K562 (cell line): ENCODE data around the gene GNPTAB. TPM values are rescaled to one million over a fixed set of nuclear protein-coding genes. Genes with fewer than 3 reads are reported as not detected.

Source experiments
- ATAC-seq: fragments of 200-7000 bp; cut with Tn5 transposase; 3 replicates; pipeline ENCODE4 v1.9.1; 2020; ENCODE audit warnings: moderate library complexity
- BruUV-seq: library from RNA; stranded (reverse); fragments of 400-500 nt; replicated peaks from 2 replicates; lab custom pipeline; 2021; lab: Mats Ljungman, UMichigan
- CTCF ChIA-PET: fragments of 300-600 bp; formaldehyde crosslinking; extraction: SDS; loops from one replicate; lab custom pipeline; 2021; ENCODE audit warnings: low intra/inter-chr PET ratio; lab: Yijun Ruan, JAX
- POLR2A ChIA-PET: fragments of 300-600, 350-650 bp; sonication (Branson Sonifier 250); formaldehyde crosslinking; extraction: SDS; loops from one replicate; lab custom pipeline; 2021; ENCODE audit warnings: antibody characterized with exemption, inconsistent platforms; lab: Yijun Ruan, JAX
- DNase-seq, 4 experiments: peaks; one replicate each; pipeline versions ENCODE4 v3.0.0 to v3.0.0-alpha.2; 2011 to 2018; ENCODE audit warnings: low spot score in 3 of 4, mixed read lengths in 3 of 4; ENCODE audit errors: extremely low read depth in 1 of 4
- FAIRE-seq: peaks from 2 replicates; lab custom pipeline; 2011; peaks lifted over from hg19 to GRCh38; lab: Jason Lieb, UNC
- H2AFZ ChIP-seq: 2 replicates; pipeline ENCODE4 v1.6.0; 2011; ENCODE audit warnings: low read depth, low read length, control low read depth, inconsistent platforms
- H3K27ac ChIP-seq: fragments of 200-600 bp; 3 replicates; pipeline ENCODE4 v1.8.0; 2011; ENCODE audit warnings: low read depth, mild to moderate bottlenecking, control low read depth, inconsistent platforms, low read length, moderate library complexity, mixed read lengths; ENCODE audit errors: extremely low read depth
- H3K27me3 ChIP-seq, 2 experiments: fragments of 300-600 bp in 1 of 2; 2 replicates in 1 of 2; 3 replicates in 1 of 2; pipeline versions ENCODE4 v1.6.0 to v1.8.0; 2011; ENCODE audit warnings: inconsistent platforms in 2 of 2, low read length in 2 of 2, mild to moderate bottlenecking in 1 of 2, mixed read lengths in 1 of 2, moderate library complexity in 1 of 2; ENCODE audit not compliant: control insufficient read depth in 2 of 2, insufficient read depth in 2 of 2
- H3K36me3 ChIP-seq: fragments of 300-600 bp; 3 replicates; pipeline ENCODE4 v1.8.0; 2011; ENCODE audit warnings: mild to moderate bottlenecking, low read length, inconsistent platforms; ENCODE audit not compliant: control insufficient read depth, insufficient read depth
- H3K4me1 ChIP-seq, 2 experiments: fragments of 200-600 bp in 1 of 2; replicated peaks in 1 of 2; 2 replicates in 1 of 2; 3 replicates in 1 of 2; pipeline versions ENCODE4 v1.5.1 to v1.8.0; 2011; ENCODE audit warnings: inconsistent platforms in 2 of 2, low read length in 2 of 2, mild to moderate bottlenecking in 1 of 2, mixed read lengths in 1 of 2, moderate library complexity in 1 of 2; ENCODE audit not compliant: control insufficient read depth in 2 of 2, insufficient read depth in 2 of 2
- H3K4me2 ChIP-seq: 2 replicates; pipeline ENCODE4 v1.6.1; 2011; ENCODE audit warnings: low read length, control low read depth, inconsistent platforms, mixed read lengths; ENCODE audit not compliant: insufficient read depth
- H3K4me3 ChIP-seq: fragments of 200-600 bp; sonication (generic), shearing (Covaris generic); 2 replicates; pipeline ENCODE4 v1.5.1; 2016; ENCODE audit warnings: control low read depth, inconsistent platforms
- H3K79me2 ChIP-seq: fragments of 200-600 bp; 3 replicates; pipeline ENCODE4 v1.8.0; 2011; ENCODE audit warnings: low read length, inconsistent platforms; ENCODE audit not compliant: control insufficient read depth, insufficient read depth
- H3K9ac ChIP-seq, 2 experiments: 2 replicates each; pipeline versions ENCODE4 v1.6.0 to v1.6.1; 2011; ENCODE audit warnings: low read depth in 2 of 2, low read length in 2 of 2, control low read depth in 1 of 2, inconsistent platforms in 1 of 2, mild to moderate bottlenecking in 1 of 2, mixed read lengths in 1 of 2; ENCODE audit not compliant: insufficient read depth in 1 of 2
- H3K9me1 ChIP-seq: one replicate; pipeline ENCODE4 v1.6.0; 2011; ENCODE audit warnings: inconsistent platforms, mild to moderate bottlenecking, low read length, moderate library complexity; ENCODE audit not compliant: control insufficient read depth, insufficient read depth
- H3K9me3 ChIP-seq: replicated peaks from 2 replicates; pipeline ENCODE4 v1.5.1; 2011; ENCODE audit warnings: low read depth, low read length, inconsistent platforms; ENCODE audit not compliant: control insufficient read depth, insufficient read depth
- H4K20me1 ChIP-seq: replicated peaks from 2 replicates; pipeline ENCODE4 v1.6.1; 2011; ENCODE audit warnings: low read length, inconsistent platforms, mixed read lengths; ENCODE audit not compliant: control insufficient read depth, insufficient read depth
- CHD4 ChIP-seq: fragments of 200-600 bp; sonication (generic); IDR thresholded peaks from 3 replicates; pipeline ENCODE4 v1.6.1; 2012; ENCODE audit warnings: low read depth, mild to moderate bottlenecking, mixed read lengths, low read length, inconsistent platforms; ENCODE audit not compliant: insufficient read depth, insufficient replicate concordance, poor library complexity, severe bottlenecking
- CLOCK ChIP-seq: fragments of 250-450 bp; sonication (Bioruptor Pico); IDR thresholded peaks from 2 replicates; pipeline ENCODE4 v1.4.0; 2020; ENCODE audit warnings: mild to moderate bottlenecking, moderate library complexity, borderline replicate concordance
- LARP7 ChIP-seq: fragments of 450-650 bp; IDR thresholded peaks from 2 replicates; pipeline ENCODE4 v1.6.1; 2016
- NBN ChIP-seq: fragments of 450-650 bp; IDR thresholded peaks from 2 replicates; pipeline ENCODE4 v1.6.1; 2016; ENCODE audit warnings: low read depth, mild to moderate bottlenecking
- PML ChIP-seq: IDR thresholded peaks from 2 replicates; pipeline ENCODE4 v1.6.1; 2012; ENCODE audit warnings: low read length, inconsistent platforms
- POLR2A ChIP-seq: fragments of 450-650 bp; conservative IDR thresholded peaks from 2 replicates; pipeline ENCODE4 v1.6.1; 2016
- POLR3A ChIP-seq: IDR thresholded peaks from 2 replicates; pipeline ENCODE4 v1.6.1; 2011; ENCODE audit warnings: borderline replicate concordance, mild to moderate bottlenecking, moderate library complexity; ENCODE audit not compliant: insufficient read length, insufficient read depth; ENCODE audit errors: extremely low read depth
- SFPQ ChIP-seq: fragments of 200-400 bp; formaldehyde crosslinking; IDR thresholded peaks from 2 replicates; pipeline ENCODE4 v1.6.1; 2017; ENCODE audit warnings: mild to moderate bottlenecking, low read depth, low read length, moderate library complexity
- SMAD3 ChIP-seq: fragments of 450-650 bp; formaldehyde crosslinking; conservative IDR thresholded peaks from 2 replicates; pipeline ENCODE4 v1.4.0; 2020; ENCODE audit warnings: mild to moderate bottlenecking
- ZNF23 ChIP-seq: fragments of 250-450 bp; sonication (Bioruptor Pico); IDR thresholded peaks from 2 replicates; pipeline ENCODE4 v1.4.0; 2020; ENCODE audit warnings: mild to moderate bottlenecking
- WGBS: fragments of 100-300 bp; shearing (Covaris generic); methylation state at CpG from one replicate; pipeline ENCODE4 v1.1.6; 2016; ENCODE audit warnings: low coverage, mixed read lengths; ENCODE audit not compliant: insufficient coverage; ENCODE audit errors: missing lambda C conversion rate; 5-methylcytosine and 5-hydroxymethylcytosine counted together
- in situ Hi-C: fragments of 300-500 bp; cut with MboI; formaldehyde crosslinking; loops from 4 replicates; pipeline ENCODE4 v1.15.0; 2018; ENCODE audit warnings: inconsistent platforms, mixed read lengths
- intact Hi-C: fragments of 100-400 bp; cut with micrococcal nuclease; formaldehyde crosslinking; loops from 2 replicates; pipeline ENCODE4 v1.14.2; 2022
- polyA plus RNA-seq, 8 experiments: library from polyadenylated mRNA; depleted of rRNA in 4 of 8; stranded (reverse) in 5 of 8; unstranded in 3 of 8; fragments of >200 nt; fragmentation: Nextera tagmentation in 2 of 8; fragmentation: Illumina TruSeq in 1 of 8; extraction: Ambion mirVana in 2 of 8; extraction: Trizol in 1 of 8; gene quantifications; 2 replicates each; pipeline versions ENCODE4 v1.2.1 to v1.2.3, GENCODE V29; 2011 to 2014; ENCODE audit warnings: inconsistent platforms in 1 of 8, missing spikeins in 1 of 8
- total RNA-seq, 7 experiments: library from RNA; depleted of rRNA in 6 of 7; stranded (reverse); fragments of >200 nt in 6 of 7; fragmentation: Illumina TruSeq in 2 of 7; extraction: Trizol in 2 of 7; gene quantifications; 2 replicates each; pipeline versions ENCODE4 v1.2.1 to v1.2.3, GENCODE V29; 2011 to 2021; ENCODE audit warnings: low replicate concordance in 1 of 7

Gene GNPTAB
- total and polyA plus RNA-seq, 9 of the 15 experiments (the other 6 are each of a cell fraction or from before 2014, with no cell fraction given): 5.9 to 23.2 (median 19.3) TPM

DNA sequence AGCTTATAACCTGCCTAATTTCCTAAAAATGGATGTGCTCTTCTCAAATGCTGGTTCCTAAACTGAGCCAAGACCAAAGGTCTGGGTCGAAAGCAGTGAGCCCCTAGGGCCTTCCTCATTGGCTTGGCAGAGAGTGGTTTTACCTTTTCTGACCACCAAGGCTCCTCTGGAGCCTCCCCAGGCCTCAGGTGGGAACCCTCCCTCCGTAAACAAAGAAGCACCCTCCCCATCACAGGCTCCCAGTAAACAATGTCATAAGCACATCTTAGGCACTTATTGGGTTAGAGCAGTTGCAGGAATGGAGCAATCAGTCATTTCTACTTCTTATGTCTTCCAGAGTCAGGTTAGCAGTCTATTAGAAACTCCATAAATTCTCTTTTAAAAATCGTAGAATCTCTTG, 127.3 kb downstream of the GNPTAB start:
- ChIA-PET CTCF (no interaction called here), POLR2A (no interaction called here)
- TF ChIP-seq NBN (no peak), POLR2A (no peak), CLOCK (CRISPR knock-in tag) (no peak), SFPQ (no peak), CHD4 (no peak), SMAD3 (CRISPR knock-in tag) (no peak), ZNF23 (CRISPR knock-in tag) (no peak), LARP7 (no peak), POLR3A (no peak), PML (no peak)
- Histone ChIP-seq H3K79me2 (peaks cover 85% of the 10 kb centered on the region), H3K27me3 (no peaks in the 10 kb centered on the region), H3K36me3 (peaks cover 26% of the 10 kb centered on the region; the same call in 2 of the 3 replicates), H3K9me3 (no peaks in the 10 kb centered on the region), H3K4me3 (no peak overlapping the region), H2AFZ (no peak overlapping the region), H3K9me1 (peaks cover 4% of the 10 kb centered on the region), H3K4me1 (peaks cover 2 to 42% of the 10 kb centered on the region in 2 experiments; a peak in 4 of 5 replicates), H3K27ac (no peak overlapping the region), H4K20me1 (peaks cover 13% of the 10 kb centered on the region; the same call in 1 of the 2 replicates), H3K4me2 (no peak overlapping the region), H3K9ac (no peak overlapping the region; a peak in 1 of 4 replicates)
- FAIRE-seq (no peak), DNase-seq (peak in 2 of 4 experiments; percentile 17 to 23), ATAC-seq (no peak)
- 64% methylated on average over 3 of the region's 3 CpGs for WGBS
- in situ Hi-C loops (no loop called here), intact Hi-C loops (no loop called here)
- no TSS peak for BruUV-seq
